Left colon (tissue), 2 donors: Measurements from ENCODE around the gene THAP4. TPM values are rescaled to one million over a fixed set of nuclear protein-coding genes. Genes with fewer than 3 reads are reported as not detected.

ENCODE experiments used
- ATAC-seq: fragments of 200-7000 bp; cut with Tn5 transposase; one replicate; pipeline ENCODE4 v1.9.1; 2020; ENCODE audit warnings: mild to moderate bottlenecking, moderate library complexity
- DNase-seq, 2 donors: peaks; one replicate each; pipeline ENCODE4 v3.0.0-alpha.2; 2020
- intact Hi-C, 2 donors: fragments of 100-400 bp; cut with DNase I in 1 of 2; cut with micrococcal nuclease in 1 of 2; formaldehyde crosslinking; loops; one replicate each; pipeline versions ENCODE4 v1.11.2 to v1.14.0; 2022; cut with DNase I, micrococcal nuclease
- total RNA-seq, 2 donors: library from RNA; stranded (reverse); fragmentation: NEBNext Ultra II Directional; extraction: Animal tissue kit (Norgen Biotek cat#: 25700); gene quantifications; one replicate each; pipeline ENCODE4 v1.2.1, GENCODE V29; 2021
- donor health status: DM: no; HTN: no; CAD: no.
- donor health status: DM: yes; HTN: yes; CAD: no.

THAP4 gene
- total RNA-seq, 2 donors from 2014 or later = 86.0 to 86.7 TPM

DNA sequence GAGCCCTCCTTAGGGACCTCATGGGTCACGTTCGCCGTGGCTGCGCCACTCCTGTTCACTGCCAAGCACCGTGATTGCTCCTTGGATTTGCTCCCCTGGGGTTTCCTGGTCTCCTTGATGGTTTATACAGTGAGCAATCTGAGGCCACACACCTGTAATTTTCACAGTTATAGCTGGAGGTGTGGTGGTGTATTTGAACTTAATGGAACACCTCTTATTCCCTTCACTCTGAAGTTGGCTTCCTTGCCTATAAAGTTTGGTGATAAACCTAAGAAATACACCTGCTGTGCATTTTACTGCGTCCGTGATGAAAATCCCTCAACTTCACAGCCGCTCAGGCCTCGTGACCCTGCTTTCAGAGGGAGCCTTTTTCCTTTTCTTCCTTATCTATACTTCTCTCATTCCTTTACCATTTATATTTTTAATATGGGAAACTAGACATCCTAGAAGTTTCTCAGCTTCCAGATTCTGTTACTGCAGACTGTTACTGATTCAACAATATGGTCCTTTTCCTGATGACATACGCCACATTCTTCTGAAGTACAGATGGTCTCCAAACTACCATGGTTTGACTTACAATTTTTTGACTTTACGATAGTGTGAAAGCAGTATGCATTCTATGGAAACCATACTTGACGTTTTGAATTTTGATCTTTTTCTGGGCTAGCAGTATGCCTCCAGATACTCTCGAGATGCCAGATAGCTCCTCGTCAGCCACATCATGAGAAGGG, 9.1 kb upstream of the THAP4 start:
- DNase-seq = no peak
- intact Hi-C loops = no loop called here
- ATAC-seq = peak; percentile 78

DNA sequence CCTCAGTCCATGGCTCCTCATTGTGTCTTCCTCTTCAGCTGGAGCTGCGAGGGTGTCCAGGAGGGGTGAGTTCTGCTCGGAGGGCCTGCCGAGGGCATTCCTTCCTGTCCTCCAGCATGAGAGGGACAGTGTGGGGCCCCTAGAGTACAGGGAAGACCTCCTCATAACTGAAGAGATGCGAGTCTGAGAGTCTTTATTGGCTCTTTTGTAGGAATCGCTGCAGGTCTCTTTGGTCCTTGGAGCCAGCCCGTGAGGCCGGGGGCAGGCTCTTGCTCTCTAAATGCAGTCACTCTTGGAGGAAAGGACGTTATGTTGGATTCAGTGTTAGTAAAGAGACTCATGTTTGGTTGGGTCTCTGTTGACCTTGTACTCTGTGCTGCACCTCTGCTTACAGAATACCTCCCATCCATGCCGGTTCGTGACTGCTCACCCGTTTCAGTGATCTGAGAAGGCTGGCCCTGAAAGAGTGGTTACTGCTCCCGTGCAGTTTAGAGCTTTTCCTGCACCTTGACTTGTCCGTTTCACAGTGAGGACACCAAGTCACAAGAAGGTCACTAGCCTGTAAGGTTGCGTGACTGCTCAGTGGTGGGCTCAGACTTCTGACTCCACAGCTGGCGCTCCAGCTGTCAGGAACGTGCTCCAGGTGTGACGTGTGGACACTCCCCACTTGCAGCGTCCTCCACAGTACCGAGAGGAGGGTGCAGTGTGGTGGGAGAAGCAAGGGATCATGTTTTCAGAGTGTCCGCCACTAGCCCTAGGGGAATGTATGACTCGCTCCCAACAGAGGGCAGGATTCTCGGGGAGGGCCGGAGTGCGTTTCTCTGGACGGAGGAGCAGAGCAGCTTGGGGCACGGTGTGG, 8.3 kb upstream of the THAP4 start:
- DNase-seq (no peak), ATAC-seq (no peak)
- intact Hi-C loops = no loop called here

DNA sequence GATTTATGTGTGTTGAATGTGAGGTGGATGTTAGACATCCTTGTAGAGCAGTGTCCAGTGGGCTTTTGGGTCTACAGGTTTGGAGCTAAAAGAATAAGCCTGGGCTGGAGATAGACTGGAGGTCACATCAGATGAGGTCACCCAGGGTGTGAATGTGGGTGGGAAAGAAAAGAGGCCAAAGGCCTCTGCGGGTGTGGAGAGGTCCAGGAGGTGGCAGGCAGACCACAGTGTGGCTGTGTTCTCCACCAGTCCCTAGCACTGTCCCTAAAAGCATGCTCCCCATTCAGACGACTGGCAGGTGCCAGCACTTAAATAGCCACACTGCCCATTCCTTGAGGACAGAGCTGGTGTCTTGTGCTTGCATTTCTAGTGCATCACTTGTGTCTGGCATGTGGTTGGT, 4.7 kb upstream of the THAP4 start:
- intact Hi-C loops = no loop called here
- DNase-seq = no peak
- peak; percentile 10 for ATAC-seq

DNA sequence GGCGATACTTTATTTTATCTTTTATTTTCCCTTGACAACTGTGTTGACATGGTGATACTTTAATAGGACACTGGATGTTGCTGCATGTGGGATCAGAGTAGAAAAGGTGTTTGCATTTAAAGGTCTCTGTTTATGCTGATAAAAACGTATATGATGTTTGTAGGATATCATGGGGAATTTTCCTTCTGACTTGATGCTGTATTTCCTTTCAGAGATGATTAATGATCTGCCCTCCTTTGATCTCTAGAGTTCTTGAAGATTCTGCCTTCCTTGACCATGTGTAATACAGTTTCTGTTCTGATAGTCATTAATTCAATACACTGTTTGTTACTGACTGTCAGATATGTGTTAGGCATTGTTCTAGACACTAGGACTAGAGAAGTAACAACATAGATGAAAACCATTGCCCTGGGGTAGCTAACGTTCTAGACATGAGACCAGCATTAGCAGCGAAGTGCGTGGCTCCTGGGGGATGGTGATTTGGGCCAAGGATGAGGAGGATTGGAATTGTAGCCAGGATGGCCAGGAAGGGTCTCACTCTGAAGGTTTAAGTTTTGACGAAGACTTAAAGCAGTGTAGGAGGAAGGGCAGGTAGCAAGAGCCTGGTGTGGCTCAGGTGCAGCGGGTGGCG, 3.3 kb upstream of the THAP4 start:
- no peak for DNase-seq
- intact Hi-C loops = no loop called here
- ATAC-seq = no peak

DNA sequence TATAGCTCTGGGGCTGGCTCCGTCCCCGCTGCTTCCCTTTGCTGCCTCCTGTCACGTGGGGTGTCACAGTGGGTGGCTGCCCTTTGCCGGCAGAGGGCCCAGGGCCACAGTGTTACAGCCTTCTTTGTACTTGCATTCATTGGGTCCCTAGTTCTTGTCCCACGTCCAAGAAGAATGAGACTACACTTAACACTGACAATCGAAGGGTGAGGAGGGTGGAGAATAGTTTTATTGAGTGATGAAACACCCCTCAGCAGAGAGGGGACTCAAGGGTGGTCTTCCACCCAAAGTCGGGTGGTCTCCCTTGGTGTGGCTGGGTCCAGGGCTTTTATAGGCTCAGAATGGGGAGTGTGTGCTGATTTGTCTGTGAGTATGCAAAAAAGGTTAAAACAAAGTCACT, 2.4 kb upstream of the THAP4 start:
- DNase-seq (no peak), ATAC-seq (no peak)
- intact Hi-C loops = no loop called here

DNA sequence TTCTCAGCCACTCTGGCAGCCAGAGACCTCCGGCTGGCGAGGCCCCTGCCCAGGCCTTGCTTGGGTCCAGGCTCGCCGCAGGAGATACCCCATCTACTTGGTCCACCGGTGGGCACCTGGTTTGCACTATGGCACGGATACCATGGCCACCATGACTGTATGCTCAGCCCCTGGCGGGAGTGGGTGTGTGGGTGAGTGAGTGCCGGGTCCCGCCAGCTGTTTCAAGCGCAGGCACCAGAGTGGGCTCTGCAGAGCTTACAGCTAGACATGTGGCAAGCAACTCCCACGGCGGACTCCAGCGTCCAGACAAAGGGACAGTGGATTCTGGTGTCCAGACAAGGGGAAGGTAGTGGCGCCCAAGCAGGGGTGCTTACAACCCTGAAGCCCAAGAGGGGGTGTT, 2.0 kb upstream of the THAP4 start:
- intact Hi-C loops = no loop called here
- ATAC-seq (no peak), DNase-seq (no peak)

DNA sequence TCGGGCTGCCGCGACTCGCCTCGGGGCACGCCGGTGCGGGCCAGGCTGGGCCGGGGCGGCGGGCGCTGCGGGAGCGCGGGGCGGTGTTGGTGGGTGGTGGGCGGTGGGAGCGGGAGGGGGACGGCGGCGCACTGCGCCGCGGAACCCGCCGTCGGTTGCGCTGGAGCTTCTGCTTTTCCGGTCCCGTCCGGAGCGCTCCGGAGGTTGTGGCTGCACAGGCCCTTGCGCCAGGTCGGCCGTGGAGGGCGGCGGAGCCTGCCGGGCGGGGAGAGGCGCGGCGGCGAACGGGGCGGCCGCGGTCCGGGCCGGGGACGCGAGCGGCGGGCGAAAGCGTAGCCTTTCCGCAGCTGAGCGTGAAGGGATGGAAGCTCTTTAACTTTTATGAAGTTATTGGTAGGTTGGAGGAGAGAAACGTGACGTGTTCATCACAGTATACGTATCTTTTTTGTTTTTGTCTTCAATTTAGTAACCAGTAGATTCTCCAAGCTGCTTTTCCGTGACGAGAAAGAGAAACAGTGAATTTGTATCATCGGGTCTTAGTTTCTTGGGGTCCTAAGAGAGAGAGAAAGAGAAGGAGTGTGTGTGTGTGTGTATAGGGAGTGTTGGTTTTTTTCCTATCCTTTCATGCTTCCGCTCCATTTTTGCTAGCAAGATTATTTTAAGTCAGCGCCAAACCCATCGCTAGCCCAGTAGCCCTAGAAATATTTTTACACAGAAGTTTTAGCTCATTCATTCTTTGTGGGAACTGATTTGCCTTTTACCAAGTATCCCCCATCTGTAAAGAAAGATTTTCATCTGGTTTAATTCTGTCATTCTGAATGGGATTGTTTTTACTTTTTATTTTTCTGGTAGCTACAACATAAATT, 1.1 kb upstream of the THAP4 start:
- ATAC-seq = peak; percentile 24
- intact Hi-C loops = no loop called here
- peak in 1 of 2 donors; percentile 50 for DNase-seq

DNA sequence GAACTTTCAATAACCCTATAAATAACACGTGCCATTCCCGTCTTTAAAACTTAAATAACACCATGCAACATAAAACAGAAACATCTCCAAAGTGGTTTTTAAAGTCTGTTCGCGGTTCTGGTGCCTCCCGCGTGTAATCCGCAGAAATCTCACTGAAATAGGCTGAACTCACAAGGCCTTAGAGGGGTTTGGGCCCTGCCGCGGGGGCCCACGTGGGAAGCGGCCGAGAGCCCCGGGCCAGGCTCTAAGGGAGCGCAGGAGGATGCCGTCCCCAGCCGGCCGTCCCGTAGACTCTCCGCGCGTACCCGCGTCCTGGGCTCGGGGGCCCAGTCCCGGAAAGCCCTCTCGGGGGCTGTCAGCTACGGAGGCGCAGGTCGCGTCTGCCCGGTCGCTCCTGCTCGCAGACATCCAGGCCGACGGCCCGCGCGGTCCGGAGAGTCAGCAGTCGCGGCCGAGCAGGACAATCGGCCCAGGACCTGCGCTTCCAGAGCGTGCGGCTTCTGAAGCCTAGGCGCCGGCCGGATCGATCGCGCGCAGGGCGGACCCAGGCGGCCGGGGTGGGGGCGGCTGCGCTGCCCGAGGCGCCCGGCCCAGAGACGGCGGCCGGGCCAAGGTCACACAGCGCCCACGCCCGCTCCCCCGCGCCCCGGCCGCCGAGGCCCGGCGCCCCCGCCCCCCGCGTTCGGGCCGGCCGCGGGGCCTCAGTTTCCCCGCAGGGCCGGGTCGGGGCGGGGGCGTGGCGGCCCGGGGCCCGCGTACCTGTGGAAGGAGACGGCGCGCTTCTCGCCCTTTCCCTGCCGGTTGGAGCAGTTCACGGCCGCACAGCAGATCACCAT, 558 bp downstream of the THAP4 start:
- DNase-seq = peak in 1 of 2 donors; percentile 59
- peak; percentile 52 for ATAC-seq
- intact Hi-C loops = no loop called here

DNA sequence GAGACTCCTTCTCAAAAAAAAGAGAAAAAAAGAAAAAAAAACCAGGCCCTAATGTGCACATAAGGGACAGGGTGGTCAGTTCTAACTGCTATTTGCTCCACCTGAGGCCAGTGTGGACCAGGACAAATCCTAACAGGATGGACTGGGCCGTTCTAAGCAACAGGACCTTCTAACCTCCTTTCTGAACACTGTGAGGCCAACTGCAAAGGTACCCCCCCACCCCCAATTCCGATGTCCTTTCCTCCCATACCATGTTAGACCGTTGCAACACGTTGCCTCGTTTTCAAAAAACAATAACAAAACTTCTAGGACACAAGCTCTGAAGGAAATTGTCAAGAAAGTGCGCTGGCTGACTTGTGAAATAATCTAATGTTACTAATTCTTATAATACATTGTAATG, 1.2 kb downstream of the THAP4 start:
- DNase-seq = no peak
- ATAC-seq = no peak
- intact Hi-C loops = no loop called here

DNA sequence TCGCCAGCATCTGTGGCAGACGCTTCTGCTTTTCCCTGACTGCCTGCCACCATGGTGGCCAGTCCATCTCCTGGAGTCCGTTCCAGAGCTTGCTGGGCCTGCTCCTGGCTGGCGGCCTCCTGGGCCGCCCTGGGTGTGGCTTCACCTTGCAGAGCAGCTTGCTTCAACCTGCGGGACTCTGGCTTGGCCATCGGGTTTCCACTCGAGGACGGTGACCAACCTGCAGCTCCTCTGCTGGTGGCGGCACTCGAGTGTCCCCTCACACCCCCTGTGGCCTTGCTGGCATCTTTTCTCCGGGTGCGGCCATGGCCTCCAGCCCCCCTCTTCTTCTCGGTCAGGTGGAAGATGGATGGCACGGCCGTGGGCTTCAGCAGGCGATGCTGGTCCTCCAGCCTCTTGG, 3.4 kb downstream of the THAP4 start:
- DNase-seq = no peak
- intact Hi-C loops = no loop called here
- no peak for ATAC-seq

DNA sequence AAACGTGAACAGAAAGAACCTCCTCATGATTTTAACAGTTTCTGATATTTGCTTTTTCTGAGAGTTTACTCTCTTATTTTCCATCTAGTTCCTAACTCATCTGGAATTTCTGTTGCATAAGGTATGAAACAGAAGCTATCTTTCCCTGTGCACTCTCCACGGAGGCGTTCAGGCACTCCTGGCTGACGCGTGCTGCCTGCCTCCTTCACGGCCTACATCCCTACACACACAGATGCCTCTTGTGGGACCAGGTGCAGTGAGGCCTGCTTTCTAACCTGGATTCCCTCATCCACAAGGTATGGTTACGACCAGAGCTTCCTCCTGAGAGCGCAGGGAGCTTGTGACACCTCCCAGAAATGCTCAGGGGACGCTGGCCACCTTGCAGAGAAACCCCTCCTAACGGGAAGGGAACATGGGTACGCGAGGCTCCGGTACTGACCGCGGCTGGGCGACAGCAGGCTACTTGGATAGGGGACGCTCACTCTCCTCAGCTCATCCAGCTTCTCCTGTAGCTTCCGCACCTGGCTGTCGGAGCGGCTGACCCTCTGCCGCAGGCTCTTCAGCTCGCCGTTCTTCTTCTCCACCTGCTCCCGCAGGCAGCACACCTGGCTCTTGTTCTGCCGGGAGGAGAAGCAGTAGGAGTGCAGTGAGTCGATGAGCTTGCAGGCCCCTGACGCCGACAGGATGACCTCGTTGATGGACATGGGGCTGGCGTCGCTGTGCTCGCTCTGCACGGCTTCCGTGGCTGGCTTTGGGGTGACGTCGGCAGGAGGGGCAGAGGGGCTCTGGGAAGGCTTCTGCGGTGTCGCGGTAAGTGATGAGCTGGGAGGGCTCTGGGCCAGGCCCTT, 4.3 kb downstream of the THAP4 start:
- intact Hi-C loops = no loop called here
- DNase-seq (no peak), ATAC-seq (no peak)

DNA sequence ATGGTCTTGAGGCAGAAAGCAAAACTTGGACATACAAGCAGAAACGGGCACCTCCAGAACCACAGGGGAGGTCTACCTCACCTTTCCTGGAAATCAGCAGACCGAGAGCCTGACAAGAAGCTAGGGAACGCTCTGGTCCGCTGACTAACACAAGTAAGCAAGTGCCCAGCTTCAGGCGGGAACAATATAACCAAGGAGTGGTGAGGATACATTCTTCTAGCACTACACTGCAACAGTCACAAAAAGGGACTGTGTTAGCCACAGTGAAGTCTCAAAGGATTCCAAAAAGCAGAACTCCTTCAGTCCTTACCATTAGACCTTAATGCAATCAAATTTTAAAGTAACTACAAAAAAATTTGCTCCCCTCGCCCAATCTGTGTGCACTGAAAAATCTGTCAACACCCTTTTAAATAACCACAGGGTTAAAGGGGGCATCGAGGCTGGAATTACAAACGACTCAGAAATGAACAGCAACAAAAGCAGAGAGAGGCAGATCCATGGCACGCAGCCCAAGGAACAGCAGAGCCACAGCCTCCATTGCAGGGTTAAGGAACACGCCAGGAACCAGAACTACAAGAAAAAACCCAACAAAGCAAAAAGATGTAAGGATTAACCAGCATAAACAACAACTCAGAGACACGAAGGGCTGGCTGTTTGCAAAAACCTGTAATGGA, 7.1 kb downstream of the THAP4 start:
- intact Hi-C loops = no loop called here
- ATAC-seq (no peak), DNase-seq (no peak)

DNA sequence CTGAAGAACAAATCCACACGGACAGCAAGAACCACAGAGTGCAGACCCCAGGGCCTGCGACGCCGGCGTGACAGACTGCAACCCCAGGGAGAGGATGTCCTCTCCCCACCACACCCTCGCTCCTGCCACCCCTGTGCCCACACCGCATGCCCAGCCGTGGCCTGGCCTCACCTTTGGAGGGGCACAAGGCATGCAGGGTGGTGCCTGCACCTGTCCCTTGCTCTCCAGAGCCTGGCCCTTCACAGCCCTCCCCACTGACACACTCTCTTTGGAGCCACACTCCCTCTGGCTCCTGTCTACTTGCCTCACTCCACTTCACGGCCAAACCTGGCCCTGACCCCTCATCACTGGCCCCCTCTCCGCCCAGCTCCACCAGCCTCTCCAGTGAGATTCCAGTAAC, 9.3 kb downstream of the THAP4 start:
- ATAC-seq (no peak), DNase-seq (no peak)
- intact Hi-C loops = no loop called here

DNA sequence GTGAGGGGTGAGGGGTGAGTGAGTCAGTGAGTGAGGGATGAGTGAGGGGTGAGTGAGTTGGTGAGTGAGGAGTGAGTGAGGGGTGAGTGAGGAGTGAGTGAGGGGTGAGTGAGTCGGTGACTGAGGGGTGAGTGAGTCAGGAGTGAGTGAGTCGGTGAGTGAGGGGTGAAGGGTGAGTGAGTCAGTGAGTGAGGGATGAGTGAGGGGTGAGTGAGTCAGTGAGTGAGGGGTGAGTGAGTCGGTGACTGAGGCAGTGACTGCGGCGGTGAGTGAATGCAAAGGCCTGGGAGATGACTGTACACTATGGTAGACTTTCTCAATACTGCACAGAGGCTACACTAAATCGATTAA, 16.6 kb downstream of the THAP4 start:
- ATAC-seq = no peak
- intact Hi-C loops = no loop called here
- DNase-seq = no peak

DNA sequence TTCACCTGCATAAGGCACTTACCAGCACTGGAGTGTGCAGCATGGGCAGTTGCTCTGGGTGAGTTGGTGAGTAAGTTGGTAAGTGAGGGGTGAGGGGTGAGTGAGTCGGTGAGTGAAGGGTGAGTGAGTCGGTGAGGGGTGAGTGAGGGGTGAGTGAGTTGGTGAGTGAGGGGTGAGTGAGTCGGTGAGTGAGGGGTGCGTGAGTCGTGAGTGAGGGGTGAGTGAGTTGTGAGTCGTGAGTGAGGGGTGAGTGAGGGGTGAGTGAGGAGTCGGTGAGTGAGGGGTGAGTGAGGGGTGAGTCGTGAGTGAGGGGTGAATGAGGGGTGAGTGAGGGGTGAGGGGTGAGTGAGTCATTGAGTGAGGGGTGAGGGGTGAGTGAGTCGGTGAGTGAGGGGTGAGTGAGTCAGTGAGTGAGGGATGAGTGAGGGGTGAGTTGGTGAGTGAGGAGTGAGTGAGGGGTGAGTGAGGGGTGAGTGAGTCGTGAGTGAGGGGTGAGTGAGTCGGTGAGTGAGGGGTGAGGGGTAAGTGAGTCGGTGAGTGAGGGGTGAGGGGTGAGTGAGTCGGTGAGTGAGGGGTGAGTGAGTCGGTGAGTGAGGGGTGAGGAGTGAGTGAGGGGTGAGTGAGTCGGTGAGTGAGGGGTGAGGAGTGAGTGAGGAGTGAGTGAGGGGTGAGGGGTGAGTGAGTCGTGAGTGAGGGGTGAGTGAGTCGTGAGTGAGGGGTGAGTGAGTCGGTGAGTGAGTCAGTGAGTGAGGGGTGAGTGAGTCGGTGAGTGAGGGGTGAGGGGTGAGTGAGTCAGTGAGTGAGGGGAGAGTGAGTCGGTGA, 17.1 kb downstream of the THAP4 start:
- ATAC-seq = no peak
- intact Hi-C loops = no loop called here

DNA sequence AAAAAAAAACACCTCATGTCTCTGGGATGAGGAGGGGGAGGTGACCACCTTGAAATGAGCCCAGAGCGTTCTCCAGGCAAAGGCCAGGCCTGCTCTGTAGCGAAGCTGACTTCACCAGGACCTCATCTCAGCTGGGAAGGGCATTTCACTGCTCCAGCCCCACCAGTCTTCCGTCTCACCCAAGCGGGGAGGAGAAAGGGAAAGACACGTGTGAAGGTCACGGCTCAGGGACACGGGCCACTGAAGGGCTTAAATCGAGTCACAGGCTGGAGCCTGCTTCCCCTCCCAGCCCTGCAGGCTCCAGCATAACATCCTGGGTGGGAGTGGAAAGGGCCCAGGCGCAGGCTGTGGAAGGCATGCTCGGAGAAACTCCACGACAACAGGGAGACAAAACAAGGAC, 18.1 kb downstream of the THAP4 start:
- intact Hi-C loops = no loop called here
- ATAC-seq (no peak), DNase-seq (no peak)

More for the DNA sequence above, 17.1 kb downstream of the THAP4 start:
- no peak for DNase-seq
